Tibial artery (tissue), 4 donors: ENCODE data around the gene ACOX3.

Experiments
- DNase-seq, 2 donors: peaks; one replicate each; pipeline ENCODE4 v3.0.0-alpha.2; 2019
- H3K27ac ChIP-seq, 2 donors: fragments of 200-600 bp; sonication (generic) in 1 of 2; 1 replicate in 1 of 2; 2 replicates in 1 of 2; pipeline ENCODE4 v1.5.1; 2018 to 2019; ENCODE audit warnings: mild to moderate bottlenecking in 1 of 2
- H3K27me3 ChIP-seq, 2 donors: fragments of 200-600 bp; sonication (generic) in 1 of 2; one replicate each; pipeline versions ENCODE4 v1.5.1 to v1.6.0; 2016 to 2019
- H3K36me3 ChIP-seq, 3 donors: fragments of 200-600 bp; sonication (generic) in 2 of 3; one replicate each; pipeline ENCODE4 v1.5.1; 2016 to 2019; ENCODE audit warnings: mild to moderate bottlenecking in 2 of 3
- H3K4me1 ChIP-seq, 4 donors: fragments of 200-600 bp; sonication (generic) in 2 of 4; 1 replicate in 3 of 4; 2 replicates in 1 of 4; pipeline ENCODE4 v1.5.1; 2016 to 2019
- H3K4me3 ChIP-seq, 2 donors: fragments of 200-600 bp; sonication (generic) in 1 of 2; 1 replicate in 1 of 2; 2 replicates in 1 of 2; pipeline ENCODE4 v1.5.1; 2018 to 2019; ENCODE audit warnings: mild to moderate bottlenecking in 2 of 2
- H3K9me3 ChIP-seq, 3 donors: fragments of 200-600 bp; sonication (generic) in 1 of 3; one replicate each; pipeline ENCODE4 v1.5.1; 2016 to 2019
- CTCF ChIP-seq, 2 experiments: fragments of 200-600 bp in 1 of 2; fragments of 450-650 bp in 1 of 2; IDR thresholded peaks; one replicate each; pipeline ENCODE4 v1.5.1; 2017 to 2019; ENCODE audit warnings: antibody characterized with exemption in 2 of 2, mild to moderate bottlenecking in 1 of 2, moderate library complexity in 1 of 2
- intact Hi-C: fragments of 100-400 bp; cut with DNase I; formaldehyde crosslinking; loops from one replicate; pipeline ENCODE4 v1.15.0; 2023; ENCODE audit warnings: low total_unique reads

The ACOX3 gene

GRCh38 chr4:8393593-8394038, 46.9 kb downstream of the ACOX3 start:
- no peak for TF ChIP-seq CTCF (IDR thresholded peaks at IDR 0.05)
- peaks cover 0 to 23% (median 0%) of the 10 kb centered on the region in 4 donors for H3K4me1 ChIP-seq
- H3K36me3 ChIP-seq = peaks cover 30 to 94% (median 76%) of the 10 kb centered on the region in 3 donors
- intact Hi-C loops = no loop called here
- peak; percentile 81 to 84 for DNase-seq
- no peaks in the 10 kb centered on the region for H3K27me3 ChIP-seq
- H3K9me3 ChIP-seq = no peaks in the 10 kb centered on the region
- no peak overlapping the region for H3K4me3 ChIP-seq
- H3K27ac ChIP-seq = peak overlapping the region in 1 of 2 donors; percentile 57

- no peak for TF ChIP-seq CTCF (IDR thresholded peaks at IDR 0.05)
- Histone ChIP-seq H3K36me3 (peaks cover 36 to 94% (median 78%) of the 10 kb centered on the region in 3 donors), H3K9me3 (no peaks in the 10 kb centered on the region), H3K4me3 (no peak overlapping the region), H3K4me1 (peaks cover 0 to 23% (median 0%) of the 10 kb centered on the region in 4 donors), H3K27me3 (no peaks in the 10 kb centered on the region), H3K27ac (peak overlapping the region; percentile 3 to 57)
- DNase-seq = no peak
- intact Hi-C loops = no loop called here
These were observed 47.8 kb downstream of the ACOX3 start for GRCh38 chr4:8392591-8393190.

GRCh38 chr4:8391972-8392371, 48.6 kb downstream of the ACOX3 start:
- DNase-seq = peak in 1 of 2 donors; percentile 47
- Histone ChIP-seq H3K9me3 (no peaks in the 10 kb centered on the region), H3K4me1 (peaks cover 0 to 23% (median 0%) of the 10 kb centered on the region in 4 donors), H3K36me3 (peaks cover 37 to 95% (median 78%) of the 10 kb centered on the region in 3 donors), H3K27ac (peak overlapping the region; percentile 3 to 57), H3K4me3 (no peak overlapping the region), H3K27me3 (no peaks in the 10 kb centered on the region)
- TF ChIP-seq CTCF (IDR thresholded peaks at IDR 0.05) = no peak
- intact Hi-C loops = no loop called here

- Histone ChIP-seq H3K4me3 (no peak overlapping the region), H3K9me3 (no peaks in the 10 kb centered on the region), H3K4me1 (peaks cover 0 to 23% (median 0%) of the 10 kb centered on the region in 4 donors), H3K27ac (no peak overlapping the region), H3K36me3 (peaks cover 45 to 95% (median 79%) of the 10 kb centered on the region in 3 donors), H3K27me3 (no peaks in the 10 kb centered on the region)
- DNase-seq = no peak
- no peak for TF ChIP-seq CTCF (IDR thresholded peaks at IDR 0.05)
- intact Hi-C loops = no loop called here
These were observed 49.5 kb downstream of the ACOX3 start for GRCh38 chr4:8391071-8391470.

- Histone ChIP-seq H3K27ac (no peak overlapping the region), H3K9me3 (no peaks in the 10 kb centered on the region), H3K27me3 (no peaks in the 10 kb centered on the region), H3K36me3 (peaks cover 50 to 95% (median 79%) of the 10 kb centered on the region in 3 donors), H3K4me3 (no peak overlapping the region), H3K4me1 (peaks cover 0 to 23% (median 0%) of the 10 kb centered on the region in 4 donors)
- intact Hi-C loops = no loop called here
- no peak for DNase-seq
- no peak for TF ChIP-seq CTCF (IDR thresholded peaks at IDR 0.05)
These were observed 49.9 kb downstream of the ACOX3 start for GRCh38 chr4:8390577-8390976.
